Brain microvascular endothelial cell (primary cell): ENCODE measurements around the gene SOCS1.

Experiments used
- DNase-seq: peaks from one replicate; pipeline ENCODE4 v3.0.0-alpha.2; 2020
- H3K27ac ChIP-seq: fragments of 250-450 bp; sonication (Bioruptor Pico); 2 replicates; pipeline ENCODE4 v1.5.1; 2020; ENCODE audit warnings: mild to moderate bottlenecking, moderate library complexity
- H3K27me3 ChIP-seq: fragments of 250-450 bp; sonication (Bioruptor Pico); replicated peaks from 2 replicates; pipeline ENCODE4 v1.5.1; 2020; ENCODE audit warnings: mild to moderate bottlenecking
- H3K36me3 ChIP-seq: fragments of 250-450 bp; sonication (Bioruptor Pico); replicated peaks from 2 replicates; pipeline ENCODE4 v1.5.1; 2020; ENCODE audit warnings: mild to moderate bottlenecking
- H3K4me3 ChIP-seq: 2 replicates; pipeline ENCODE4 v1.5.1; 2011; ENCODE audit warnings: low read depth, mild to moderate bottlenecking, control low read depth, low read length, moderate library complexity
- in situ Hi-C: cut with HindIII; loops from 2 replicates; pipeline ENCODE4 v1.10.0; 2017; ENCODE audit warnings: low sequenced_read_pairs, low pct_ligation_motif_present
- TF ChIP-seq, protein P1 (sequence below): IDR thresholded peaks from 2 replicates; pipeline ENCODE4 v1.5.1; 2011; ENCODE audit warnings: low read depth, mild to moderate bottlenecking, moderate library complexity, low read length, control low read depth, inconsistent platforms; ENCODE audit errors: missing control alignments

Gene SOCS1

DNA sequence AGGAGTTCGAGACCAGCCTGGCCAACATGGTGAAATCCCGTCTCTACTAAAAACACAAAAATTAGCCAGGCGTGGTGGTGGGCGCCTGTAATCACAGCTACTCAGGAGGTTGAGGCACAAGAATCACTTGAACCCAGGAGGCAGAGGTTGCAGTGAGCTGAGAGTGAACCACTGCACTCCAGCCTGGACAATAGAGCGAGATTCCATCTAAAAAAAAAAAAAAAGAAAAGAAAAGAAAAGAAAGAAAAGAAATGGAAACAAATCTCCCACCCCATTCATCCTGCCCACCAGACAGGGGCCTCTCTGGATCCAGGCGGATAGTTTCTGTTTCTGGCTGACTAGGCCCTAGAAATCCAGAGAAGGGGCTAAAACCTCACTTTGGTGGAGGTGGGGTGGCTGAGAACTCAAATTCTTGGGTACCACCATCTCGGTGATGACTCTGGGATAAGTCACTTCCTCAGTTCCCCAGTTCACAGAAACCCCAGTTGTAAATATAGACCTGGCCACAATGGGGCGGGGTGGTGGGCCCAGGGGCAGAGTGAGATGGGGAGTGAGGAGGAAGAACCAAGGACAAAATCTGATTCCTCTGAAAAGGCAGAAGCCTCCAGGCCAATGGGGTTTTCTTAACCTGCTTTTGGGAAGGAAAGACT lies 22.2 kb downstream of the SOCS1 start:
- H3K4me3 ChIP-seq, result no peak overlapping the region
- TF ChIP-seq, protein P1, sequence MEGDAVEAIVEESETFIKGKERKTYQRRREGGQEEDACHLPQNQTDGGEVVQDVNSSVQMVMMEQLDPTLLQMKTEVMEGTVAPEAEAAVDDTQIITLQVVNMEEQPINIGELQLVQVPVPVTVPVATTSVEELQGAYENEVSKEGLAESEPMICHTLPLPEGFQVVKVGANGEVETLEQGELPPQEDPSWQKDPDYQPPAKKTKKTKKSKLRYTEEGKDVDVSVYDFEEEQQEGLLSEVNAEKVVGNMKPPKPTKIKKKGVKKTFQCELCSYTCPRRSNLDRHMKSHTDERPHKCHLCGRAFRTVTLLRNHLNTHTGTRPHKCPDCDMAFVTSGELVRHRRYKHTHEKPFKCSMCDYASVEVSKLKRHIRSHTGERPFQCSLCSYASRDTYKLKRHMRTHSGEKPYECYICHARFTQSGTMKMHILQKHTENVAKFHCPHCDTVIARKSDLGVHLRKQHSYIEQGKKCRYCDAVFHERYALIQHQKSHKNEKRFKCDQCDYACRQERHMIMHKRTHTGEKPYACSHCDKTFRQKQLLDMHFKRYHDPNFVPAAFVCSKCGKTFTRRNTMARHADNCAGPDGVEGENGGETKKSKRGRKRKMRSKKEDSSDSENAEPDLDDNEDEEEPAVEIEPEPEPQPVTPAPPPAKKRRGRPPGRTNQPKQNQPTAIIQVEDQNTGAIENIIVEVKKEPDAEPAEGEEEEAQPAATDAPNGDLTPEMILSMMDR, result no peak
- DNase-seq, result no peak
- in situ Hi-C loops, result no loop called here
- no peak overlapping the region for H3K27ac ChIP-seq
- H3K36me3 ChIP-seq, result no peaks in the 10 kb centered on the region
- H3K27me3 ChIP-seq, result no peaks in the 10 kb centered on the region

DNA sequence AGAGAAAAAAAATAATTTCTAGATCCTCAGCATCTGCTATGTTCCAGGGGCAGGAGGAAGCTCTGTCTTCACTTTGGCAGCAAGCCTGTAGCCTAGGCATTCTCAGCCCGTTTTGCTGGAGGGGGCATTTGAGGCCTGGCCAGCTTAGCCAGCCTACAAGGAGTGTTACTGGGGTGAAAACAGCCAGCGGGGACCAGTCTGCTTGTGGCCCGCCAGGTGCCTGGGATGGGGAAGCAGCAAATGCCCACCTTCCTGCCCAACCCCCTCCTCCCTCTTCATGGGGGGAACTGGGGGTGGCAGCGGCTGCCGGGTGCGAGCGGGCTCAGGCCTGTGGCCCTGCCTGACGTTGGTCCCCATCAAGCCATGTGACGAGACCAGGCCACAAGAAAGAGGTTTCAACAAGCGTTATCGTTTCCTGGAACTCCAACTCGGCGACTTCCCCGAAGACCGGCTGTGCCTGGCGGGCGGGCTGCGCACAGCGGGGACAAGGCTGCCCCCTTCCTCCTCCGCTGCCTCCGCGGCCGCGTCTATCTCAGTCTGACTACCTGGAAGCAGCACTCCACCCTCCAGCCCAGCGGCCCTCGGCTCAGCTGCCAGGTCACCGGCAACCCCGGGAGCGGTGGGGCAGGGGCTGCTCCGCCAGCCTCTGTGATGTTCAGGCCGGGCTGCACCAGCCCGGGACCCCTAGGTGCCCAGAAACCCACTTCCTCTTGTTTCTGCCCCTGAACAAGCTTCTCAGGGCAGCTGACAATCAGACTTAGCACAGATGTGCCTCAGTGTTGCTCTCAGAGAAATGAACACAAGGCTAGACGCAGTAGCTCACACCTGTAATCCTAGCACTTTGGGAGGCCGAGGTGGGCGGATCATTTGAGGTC lies 22.9 kb downstream of the SOCS1 start:
- no peaks in the 10 kb centered on the region for H3K27me3 ChIP-seq
- H3K4me3 ChIP-seq, result no peak overlapping the region
- DNase-seq, result no peak
- H3K36me3 ChIP-seq, result no peaks in the 10 kb centered on the region
- in situ Hi-C loops, result no loop called here
- no peak overlapping the region for H3K27ac ChIP-seq
- TF ChIP-seq, protein P1, result no peak

DNA sequence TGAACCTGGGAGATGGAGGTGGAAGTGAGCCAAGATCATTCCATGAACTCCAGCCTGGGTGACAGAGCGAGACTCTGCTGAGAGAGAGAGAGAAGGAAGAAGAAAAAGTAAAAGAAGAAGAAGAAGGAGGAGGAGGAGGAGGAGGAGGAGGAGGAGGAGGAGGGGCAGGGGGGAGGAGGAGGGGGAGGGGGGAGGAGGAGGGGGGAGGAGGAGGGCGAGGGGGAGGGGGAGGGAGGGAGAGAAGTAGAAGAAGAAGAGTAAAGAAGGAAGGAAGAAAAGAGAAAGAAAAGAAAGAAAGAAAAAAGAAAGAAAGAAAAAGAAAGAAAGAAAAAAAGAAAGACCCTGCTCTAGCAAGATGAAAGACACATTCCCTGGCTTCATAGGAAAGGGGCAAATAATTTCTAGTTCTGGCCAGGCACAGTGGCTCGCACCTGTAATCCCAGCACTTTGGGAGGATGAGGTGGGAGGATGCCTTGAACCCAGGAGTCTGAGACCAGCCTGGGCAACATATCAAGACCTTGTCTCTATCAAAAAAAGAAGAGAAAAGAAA lies 23.6 kb downstream of the SOCS1 start:
- H3K27me3 ChIP-seq, result no peaks in the 10 kb centered on the region
- no peak overlapping the region for H3K4me3 ChIP-seq
- H3K36me3 ChIP-seq, result no peaks in the 10 kb centered on the region
- in situ Hi-C loops, result no loop called here
- no peak for DNase-seq
- TF ChIP-seq, protein P1, result no peak
- H3K27ac ChIP-seq, result no peak overlapping the region

DNA sequence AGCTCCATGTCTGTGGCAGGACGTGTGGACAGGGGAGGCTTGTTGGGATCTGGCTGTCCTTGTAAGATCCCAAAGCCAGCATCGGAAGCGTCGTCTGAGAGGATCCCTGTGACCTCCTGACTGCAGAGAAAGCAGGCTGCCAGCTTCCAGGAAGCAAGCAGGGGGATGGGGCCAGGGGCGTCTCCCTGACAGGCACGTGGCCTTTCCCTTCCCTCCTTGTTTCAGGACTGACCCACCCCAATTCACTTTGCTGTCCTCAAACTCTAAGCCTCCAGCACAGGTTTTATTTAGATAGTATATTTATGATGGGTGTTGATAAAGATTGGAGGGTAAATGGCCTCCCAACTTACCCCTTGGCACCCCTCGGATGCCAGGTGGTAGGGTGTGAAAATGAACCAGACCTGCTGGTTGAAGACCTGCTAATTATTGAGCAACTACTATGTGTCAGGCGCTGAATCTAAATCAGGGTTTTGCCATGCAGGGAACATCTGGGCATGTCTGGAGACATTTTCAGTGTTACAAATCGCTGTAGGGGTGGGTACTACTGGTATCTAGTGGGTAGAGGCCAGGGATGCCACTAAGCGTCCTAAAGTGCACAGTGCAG lies 24.5 kb downstream of the SOCS1 start:
- Histone ChIP-seq H3K36me3 (no peaks in the 10 kb centered on the region), H3K4me3 (no peak overlapping the region)
- in situ Hi-C loops, result no loop called here

DNA sequence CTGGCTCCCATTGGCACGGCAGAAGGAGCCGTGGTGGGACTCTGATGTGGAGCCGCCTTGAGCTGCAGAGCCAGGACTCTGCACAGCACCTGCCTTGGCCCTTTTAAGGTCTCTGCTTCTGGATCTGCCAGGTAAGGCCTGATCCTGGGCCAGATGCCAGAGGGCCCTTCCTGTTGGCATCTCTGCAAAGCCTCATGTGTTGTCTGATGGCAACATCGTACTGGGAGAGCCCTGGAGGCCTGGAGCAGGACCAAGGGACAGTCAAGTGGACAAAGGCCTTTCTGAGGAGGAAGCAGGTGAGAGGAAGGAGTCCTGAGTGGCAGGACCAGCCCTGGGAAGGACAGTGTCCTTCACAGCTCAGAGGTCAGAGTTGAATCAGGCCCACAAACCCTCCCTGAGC lies 26.1 kb downstream of the SOCS1 start:
- Histone ChIP-seq H3K4me3 (no peak overlapping the region), H3K27ac (no peak overlapping the region), H3K36me3 (no peaks in the 10 kb centered on the region), H3K27me3 (no peaks in the 10 kb centered on the region)
- in situ Hi-C loops, result no loop called here
- TF ChIP-seq, protein P1, result no peak
- DNase-seq, result no peak

More for the DNA sequence above, 24.5 kb downstream of the SOCS1 start:
- TF ChIP-seq, protein P1, result no peak
- no peak for DNase-seq
- Histone ChIP-seq H3K27me3 (no peaks in the 10 kb centered on the region), H3K27ac (no peak overlapping the region)
